NB4 (cell line): ENCODE data around the gene ADM2.

Experiments
- CTCF ChIP-seq: IDR thresholded peaks from one replicate; pipeline ENCODE4 v1.5.1; 2012; ENCODE audit warnings: low read depth, low read length
- MAX ChIP-seq: IDR thresholded peaks from 2 replicates; pipeline ENCODE4 v1.6.1; 2011; ENCODE audit warnings: low read depth, low read length

- TF ChIP-seq MAX = no peak
- no peak for TF ChIP-seq CTCF
Measured at GRCh38 chr22:50464451-50464850, 16.9 kb upstream of the ADM2 start.
